Adrenal gland (tissue), 5 donors: ENCODE measurements around the gene PSKH1.

Source experiments
- POLR2A ChIP-seq, 2 donors: fragments of 450-650 bp; IDR thresholded peaks; one replicate each; pipeline ENCODE4 v1.6.1; 2017; ENCODE audit warnings: antibody characterized with exemption in 2 of 2, mild to moderate bottlenecking in 2 of 2, moderate library complexity in 1 of 2
- TF ChIP-seq, protein P1 (sequence below), 6 experiments: fragments of 450-650 bp in 4 of 6; fragments of 200-600 bp in 2 of 6; sonication (generic) in 1 of 6; IDR thresholded peaks; 1 replicate in 5 of 6; 2 replicates in 1 of 6; pipeline versions ENCODE4 v1.5.1 to v1.8.0; 2016 to 2021; ENCODE audit warnings: antibody characterized with exemption in 6 of 6, mild to moderate bottlenecking in 2 of 6, moderate library complexity in 1 of 6
- donor health status: DM: no; HTN: no; CAD: no.

DNA sequence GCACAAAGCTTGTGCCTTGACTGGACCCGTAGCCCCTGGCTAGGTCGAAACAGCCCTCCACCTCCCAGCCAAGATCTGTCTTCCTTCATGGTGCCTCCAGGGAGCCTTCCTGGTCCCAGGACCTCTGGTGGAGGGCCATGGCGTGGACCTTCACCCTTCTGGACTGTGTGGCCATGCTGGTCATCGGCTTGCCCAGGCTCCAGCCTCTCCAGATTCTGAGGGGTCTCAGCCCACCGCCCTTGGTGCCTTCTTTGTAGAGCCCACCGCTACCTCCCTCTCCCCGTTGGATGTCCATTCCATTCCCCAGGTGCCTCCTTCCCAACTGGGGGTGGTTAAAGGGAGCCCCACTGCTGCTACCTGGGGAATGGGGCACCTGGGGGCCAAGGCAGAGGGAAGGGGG lies 35.1 kb downstream of the PSKH1 start:
- TF ChIP-seq, protein P1, sequence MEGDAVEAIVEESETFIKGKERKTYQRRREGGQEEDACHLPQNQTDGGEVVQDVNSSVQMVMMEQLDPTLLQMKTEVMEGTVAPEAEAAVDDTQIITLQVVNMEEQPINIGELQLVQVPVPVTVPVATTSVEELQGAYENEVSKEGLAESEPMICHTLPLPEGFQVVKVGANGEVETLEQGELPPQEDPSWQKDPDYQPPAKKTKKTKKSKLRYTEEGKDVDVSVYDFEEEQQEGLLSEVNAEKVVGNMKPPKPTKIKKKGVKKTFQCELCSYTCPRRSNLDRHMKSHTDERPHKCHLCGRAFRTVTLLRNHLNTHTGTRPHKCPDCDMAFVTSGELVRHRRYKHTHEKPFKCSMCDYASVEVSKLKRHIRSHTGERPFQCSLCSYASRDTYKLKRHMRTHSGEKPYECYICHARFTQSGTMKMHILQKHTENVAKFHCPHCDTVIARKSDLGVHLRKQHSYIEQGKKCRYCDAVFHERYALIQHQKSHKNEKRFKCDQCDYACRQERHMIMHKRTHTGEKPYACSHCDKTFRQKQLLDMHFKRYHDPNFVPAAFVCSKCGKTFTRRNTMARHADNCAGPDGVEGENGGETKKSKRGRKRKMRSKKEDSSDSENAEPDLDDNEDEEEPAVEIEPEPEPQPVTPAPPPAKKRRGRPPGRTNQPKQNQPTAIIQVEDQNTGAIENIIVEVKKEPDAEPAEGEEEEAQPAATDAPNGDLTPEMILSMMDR (IDR thresholded peaks at IDR 0.05) = no peak
- TF ChIP-seq POLR2A (IDR thresholded peaks at IDR 0.05) = no peak
